Measurements from ENCODE around the gene SPTLC2.

- TF ChIP-seq POLR2A (IDR thresholded peaks at IDR 0.05; ENCODE audit: control extremely low read depth in 1 of 2, low read depth in 2 of 2, low read length in 2 of 2) (no peak), CTCF (IDR thresholded peaks at IDR 0.05; ENCODE audit: control extremely low read depth in 1 of 3, insufficient read depth in 1 of 3, low read depth in 1 of 3, low read length in 3 of 3) (no peak), EP300 (IDR thresholded peaks at IDR 0.05; ENCODE audit: borderline replicate concordance in 1 of 2, low read depth in 2 of 2, low read length in 2 of 2) (no peak), EZH2 (IDR thresholded peaks at IDR 0.05; ENCODE audit: low read depth, low read length, severe bottlenecking) (no peak), RAD21 (IDR thresholded peaks at IDR 0.05 in 1 of 2, conservative IDR thresholded peaks at IDR 0.05 in 1 of 2; ENCODE audit: low read depth in 2 of 2, low read length in 2 of 2) (no peak), SIX5 (IDR thresholded peaks at IDR 0.05; ENCODE audit: low read depth, low read length) (no peak), RFX5 (IDR thresholded peaks at IDR 0.05; ENCODE audit: borderline replicate concordance, low read depth, low read length) (no peak)
- TF ChIP-seq, protein P1, sequence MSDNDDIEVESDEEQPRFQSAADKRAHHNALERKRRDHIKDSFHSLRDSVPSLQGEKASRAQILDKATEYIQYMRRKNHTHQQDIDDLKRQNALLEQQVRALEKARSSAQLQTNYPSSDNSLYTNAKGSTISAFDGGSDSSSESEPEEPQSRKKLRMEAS (IDR thresholded peaks at IDR 0.05): no peak
Measured at GRCh38 chr14:77590845-77591485, 25.5 kb downstream of the SPTLC2 start.
